Smooth muscle cell (in vitro differentiated cells): ENCODE data around the gene PRR14. TPM values are rescaled to one million over a fixed set of nuclear protein-coding genes. Genes with fewer than 3 reads are reported as not detected.

Experiments
- DNase-seq: peaks from one replicate; lab custom pipeline; 2025; ENCODE audit not compliant: unreplicated experiment; lab: John Stamatoyannopoulos, UW
- H2AFZ ChIP-seq: fragments of 200-600 bp; sonication (generic); 2 replicates; pipeline ENCODE4 v1.6.0; 2016; ENCODE audit warnings: antibody characterized with exemption, low read depth, mild to moderate bottlenecking
- H3F3A ChIP-seq: fragments of 200-600 bp; sonication (generic); 2 replicates; pipeline ENCODE4 v1.6.0; 2017; ENCODE audit warnings: antibody characterized with exemption, low read depth
- H3K27ac ChIP-seq: fragments of 200-600 bp; sonication (generic); 2 replicates; pipeline ENCODE4 v1.5.1; 2016; ENCODE audit warnings: low read depth, mild to moderate bottlenecking
- H3K27me3 ChIP-seq: fragments of 200-600 bp; sonication (generic); 2 replicates; pipeline ENCODE4 v1.6.1; 2016; ENCODE audit warnings: low read depth, mild to moderate bottlenecking
- H3K36me3 ChIP-seq: fragments of 200-600 bp; sonication (generic); 2 replicates; pipeline ENCODE4 v1.5.1; 2016; ENCODE audit warnings: low read depth
- H3K4me1 ChIP-seq: fragments of 200-600 bp; sonication (generic); 2 replicates; pipeline ENCODE4 v1.5.1; 2016; ENCODE audit warnings: low read depth
- H3K4me2 ChIP-seq: fragments of 200-600 bp; sonication (generic); 2 replicates; pipeline ENCODE4 v1.6.0; 2016; ENCODE audit warnings: mild to moderate bottlenecking
- H3K4me3 ChIP-seq: fragments of 200-600 bp; sonication (generic); 2 replicates; pipeline ENCODE4 v1.5.1; 2016; ENCODE audit warnings: mild to moderate bottlenecking
- H3K79me2 ChIP-seq: fragments of 200-600 bp; sonication (generic); 2 replicates; pipeline ENCODE4 v1.6.0; 2016; ENCODE audit warnings: low read depth, mild to moderate bottlenecking
- H3K9ac ChIP-seq: fragments of 200-600 bp; sonication (generic); 2 replicates; pipeline ENCODE4 v1.6.0; 2016; ENCODE audit warnings: low read depth
- H3K9me3 ChIP-seq: fragments of 200-600 bp; sonication (generic); replicated peaks from 2 replicates; pipeline ENCODE4 v1.5.1; 2016; ENCODE audit warnings: low read depth
- H4K20me1 ChIP-seq: fragments of 200-600 bp; sonication (generic); 2 replicates; pipeline ENCODE4 v1.6.0; 2016; ENCODE audit warnings: low read depth
- WGBS: methylation state at CpG from one replicate; pipeline ENCODE4 v1.1.7; 2016; ENCODE audit warnings: low lambda C conversion rate; 5-methylcytosine and 5-hydroxymethylcytosine counted together
- polyA plus RNA-seq: library from polyadenylated mRNA; unstranded; fragments of >200 nt; fragmentation: Nextera tagmentation; extraction: Ambion mirVana; gene quantifications from 2 replicates; pipeline ENCODE4 v1.2.1, GENCODE V29; 2016
- total RNA-seq: library from RNA; depleted of rRNA; stranded (reverse); fragments of >200 nt; gene quantifications from 2 replicates; pipeline ENCODE4 v1.2.3, GENCODE V29; 2014
- TF ChIP-seq, protein P1 (sequence below): fragments of 200-600 bp; sonication (generic); IDR thresholded peaks from 2 replicates; pipeline ENCODE4 v1.5.1; 2017; ENCODE audit warnings: borderline replicate concordance, mild to moderate bottlenecking, antibody characterized with exemption; ENCODE audit not compliant: insufficient read depth, poor library complexity, severe bottlenecking

The PRR14 gene
- total and polyA plus RNA-seq, 2 experiments from 2014 or later = 16.7 to 22.0 TPM

- TF ChIP-seq, protein P1, sequence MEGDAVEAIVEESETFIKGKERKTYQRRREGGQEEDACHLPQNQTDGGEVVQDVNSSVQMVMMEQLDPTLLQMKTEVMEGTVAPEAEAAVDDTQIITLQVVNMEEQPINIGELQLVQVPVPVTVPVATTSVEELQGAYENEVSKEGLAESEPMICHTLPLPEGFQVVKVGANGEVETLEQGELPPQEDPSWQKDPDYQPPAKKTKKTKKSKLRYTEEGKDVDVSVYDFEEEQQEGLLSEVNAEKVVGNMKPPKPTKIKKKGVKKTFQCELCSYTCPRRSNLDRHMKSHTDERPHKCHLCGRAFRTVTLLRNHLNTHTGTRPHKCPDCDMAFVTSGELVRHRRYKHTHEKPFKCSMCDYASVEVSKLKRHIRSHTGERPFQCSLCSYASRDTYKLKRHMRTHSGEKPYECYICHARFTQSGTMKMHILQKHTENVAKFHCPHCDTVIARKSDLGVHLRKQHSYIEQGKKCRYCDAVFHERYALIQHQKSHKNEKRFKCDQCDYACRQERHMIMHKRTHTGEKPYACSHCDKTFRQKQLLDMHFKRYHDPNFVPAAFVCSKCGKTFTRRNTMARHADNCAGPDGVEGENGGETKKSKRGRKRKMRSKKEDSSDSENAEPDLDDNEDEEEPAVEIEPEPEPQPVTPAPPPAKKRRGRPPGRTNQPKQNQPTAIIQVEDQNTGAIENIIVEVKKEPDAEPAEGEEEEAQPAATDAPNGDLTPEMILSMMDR = no peak
- no peak overlapping the region for H2AFZ ChIP-seq
- H3K4me3 ChIP-seq = no peak overlapping the region
- no peak overlapping the region for H3K9ac ChIP-seq
- H3K36me3 ChIP-seq = no peaks in the 10 kb centered on the region
- no peak overlapping the region for H3K4me2 ChIP-seq
- H3F3A ChIP-seq = peaks cover 4% of the 10 kb centered on the region
- no peak for DNase-seq
- no peaks in the 10 kb centered on the region for H4K20me1 ChIP-seq
- no peak overlapping the region for H3K27ac ChIP-seq
- H3K9me3 ChIP-seq = no peaks in the 10 kb centered on the region
- peaks cover 5% of the 10 kb centered on the region for H3K4me1 ChIP-seq
- peaks cover 4% of the 10 kb centered on the region for H3K79me2 ChIP-seq
- 96% methylated on average over 1 of the region's 1 CpG for WGBS
- no peaks in the 10 kb centered on the region for H3K27me3 ChIP-seq
Measured at GRCh38 chr16:30647274-30647571, 3.5 kb upstream of the PRR14 start.

GRCh38 chr16:30649725-30650368, 913 bp upstream of the PRR14 start:
- DNase-seq = no peak
- H3K36me3 ChIP-seq = no peaks in the 10 kb centered on the region
- H3K4me1 ChIP-seq = peaks cover 5% of the 10 kb centered on the region
- H4K20me1 ChIP-seq = no peaks in the 10 kb centered on the region
- WGBS = 80% methylated on average over 22 of the region's 22 CpGs
- peak overlapping the region; percentile 58 for H3K9ac ChIP-seq
- peaks cover 8% of the 10 kb centered on the region for H3K79me2 ChIP-seq
- no peaks in the 10 kb centered on the region for H3K27me3 ChIP-seq
- peak overlapping the region; percentile 95 for H3K4me3 ChIP-seq
- H3F3A ChIP-seq = peaks cover 5% of the 10 kb centered on the region
- TF ChIP-seq, protein P1 = no peak
- no peaks in the 10 kb centered on the region for H3K9me3 ChIP-seq
- H3K4me2 ChIP-seq = peak overlapping the region; percentile 98
- H3K27ac ChIP-seq = peak overlapping the region; percentile 55
- H2AFZ ChIP-seq = peak overlapping the region; percentile 100

DNA sequence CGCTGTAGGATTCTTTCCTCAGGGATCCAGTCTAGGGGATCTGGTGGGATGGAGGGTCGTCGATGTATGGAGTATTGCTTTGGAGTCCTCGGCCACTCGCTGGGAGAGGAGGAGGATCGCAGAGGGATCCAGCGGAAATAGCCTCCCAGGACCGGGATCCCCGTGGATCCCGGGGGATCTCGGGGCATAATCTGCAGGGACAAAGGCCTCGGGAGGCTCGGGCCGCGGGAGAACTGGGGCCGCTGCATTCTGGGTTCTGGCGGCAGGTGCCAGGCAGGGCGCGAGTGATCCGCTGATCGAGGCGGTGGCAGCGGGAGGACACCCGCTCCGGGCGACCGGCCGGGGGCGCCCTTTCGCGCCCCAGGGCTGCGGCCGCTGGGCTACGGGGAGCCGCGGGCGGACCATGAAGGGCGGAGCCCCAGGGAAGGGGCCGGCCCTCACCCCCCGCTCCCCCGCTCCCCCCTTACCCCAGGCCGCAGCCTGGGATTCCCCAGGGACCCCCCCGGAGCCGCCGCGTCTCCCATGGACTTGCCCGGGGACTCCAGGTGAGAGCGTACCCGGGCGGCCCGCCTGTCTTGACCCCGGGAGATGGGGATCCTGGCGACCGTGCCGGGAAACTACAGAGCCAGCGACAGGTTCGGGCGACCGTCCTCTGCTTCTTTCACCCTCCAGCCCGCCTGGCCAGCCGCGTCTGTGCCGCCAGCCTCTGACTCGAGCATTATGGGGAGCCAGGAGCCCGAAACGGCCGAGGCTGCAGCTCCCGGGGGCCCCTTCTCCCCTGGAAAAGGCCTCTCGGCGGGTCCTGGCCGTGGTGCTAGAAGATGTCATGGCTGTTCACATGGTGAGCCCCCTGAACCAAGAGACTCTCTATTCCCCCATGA, 604 bp downstream of the PRR14 start:
- peak; percentile 63 for DNase-seq

More for the DNA sequence above, 604 bp downstream of the PRR14 start:
- Histone ChIP-seq H3K4me3 (peak overlapping the region; percentile 95), H3K79me2 (peaks cover 8% of the 10 kb centered on the region), H3F3A (peaks cover 10% of the 10 kb centered on the region), H4K20me1 (no peaks in the 10 kb centered on the region), H3K9me3 (no peaks in the 10 kb centered on the region), H3K36me3 (no peaks in the 10 kb centered on the region), H2AFZ (peak overlapping the region; percentile 91), H3K27ac (peak overlapping the region; percentile 53), H3K4me1 (peaks cover 5% of the 10 kb centered on the region), H3K9ac (peak overlapping the region; percentile 65), H3K27me3 (no peaks in the 10 kb centered on the region), H3K4me2 (peak overlapping the region; percentile 98)
- WGBS = 4% methylated on average over 48 of the region's 71 CpGs
- TF ChIP-seq, protein P1 = peak; percentile 60
